ENCODE results near the gene RAP2A.

DNA sequence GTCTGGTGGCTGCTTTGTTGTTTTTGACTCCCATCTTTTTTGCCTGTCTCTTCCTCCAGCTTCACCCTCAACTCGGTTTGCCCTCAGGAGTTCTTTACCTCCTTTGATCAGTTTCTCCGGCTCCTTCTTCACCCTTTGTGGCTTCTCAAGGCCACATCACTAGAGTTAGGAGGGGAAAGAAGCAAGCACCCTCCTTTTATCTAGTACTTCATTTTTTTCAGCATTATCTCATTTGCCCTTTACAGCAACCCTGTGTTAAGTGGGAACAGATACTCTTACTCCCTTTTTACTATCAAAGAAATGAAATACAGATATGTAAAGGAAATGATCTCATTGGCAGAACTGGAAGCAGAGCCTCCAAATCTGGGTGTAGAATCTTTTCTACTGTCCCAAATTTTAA, 26.9 kb downstream of the RAP2A start:
- no peak for TF ChIP-seq CEBPB (tag; IDR thresholded peaks at IDR 0.05)
- TF ChIP-seq EZH2 (IDR thresholded peaks at IDR 0.05; ENCODE audit: borderline replicate concordance, low read depth, low read length), result no peak
- TF ChIP-seq, protein P1, sequence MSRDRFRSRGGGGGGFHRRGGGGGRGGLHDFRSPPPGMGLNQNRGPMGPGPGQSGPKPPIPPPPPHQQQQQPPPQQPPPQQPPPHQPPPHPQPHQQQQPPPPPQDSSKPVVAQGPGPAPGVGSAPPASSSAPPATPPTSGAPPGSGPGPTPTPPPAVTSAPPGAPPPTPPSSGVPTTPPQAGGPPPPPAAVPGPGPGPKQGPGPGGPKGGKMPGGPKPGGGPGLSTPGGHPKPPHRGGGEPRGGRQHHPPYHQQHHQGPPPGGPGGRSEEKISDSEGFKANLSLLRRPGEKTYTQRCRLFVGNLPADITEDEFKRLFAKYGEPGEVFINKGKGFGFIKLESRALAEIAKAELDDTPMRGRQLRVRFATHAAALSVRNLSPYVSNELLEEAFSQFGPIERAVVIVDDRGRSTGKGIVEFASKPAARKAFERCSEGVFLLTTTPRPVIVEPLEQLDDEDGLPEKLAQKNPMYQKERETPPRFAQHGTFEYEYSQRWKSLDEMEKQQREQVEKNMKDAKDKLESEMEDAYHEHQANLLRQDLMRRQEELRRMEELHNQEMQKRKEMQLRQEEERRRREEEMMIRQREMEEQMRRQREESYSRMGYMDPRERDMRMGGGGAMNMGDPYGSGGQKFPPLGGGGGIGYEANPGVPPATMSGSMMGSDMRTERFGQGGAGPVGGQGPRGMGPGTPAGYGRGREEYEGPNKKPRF (IDR thresholded peaks at IDR 0.05; ENCODE audit: low read depth, low read length), result no peak
- TF ChIP-seq SMAD2 (IDR thresholded peaks at IDR 0.05; ENCODE audit: low read depth, low read length), result no peak
